ENCODE results near the gene AHRR.
"Not testable (repeated sequence)": the region's sequence is repeated elsewhere in the genome, so short reads cannot be mapped to it uniquely, and the experiment has no call there.

AHRR gene

DNA sequence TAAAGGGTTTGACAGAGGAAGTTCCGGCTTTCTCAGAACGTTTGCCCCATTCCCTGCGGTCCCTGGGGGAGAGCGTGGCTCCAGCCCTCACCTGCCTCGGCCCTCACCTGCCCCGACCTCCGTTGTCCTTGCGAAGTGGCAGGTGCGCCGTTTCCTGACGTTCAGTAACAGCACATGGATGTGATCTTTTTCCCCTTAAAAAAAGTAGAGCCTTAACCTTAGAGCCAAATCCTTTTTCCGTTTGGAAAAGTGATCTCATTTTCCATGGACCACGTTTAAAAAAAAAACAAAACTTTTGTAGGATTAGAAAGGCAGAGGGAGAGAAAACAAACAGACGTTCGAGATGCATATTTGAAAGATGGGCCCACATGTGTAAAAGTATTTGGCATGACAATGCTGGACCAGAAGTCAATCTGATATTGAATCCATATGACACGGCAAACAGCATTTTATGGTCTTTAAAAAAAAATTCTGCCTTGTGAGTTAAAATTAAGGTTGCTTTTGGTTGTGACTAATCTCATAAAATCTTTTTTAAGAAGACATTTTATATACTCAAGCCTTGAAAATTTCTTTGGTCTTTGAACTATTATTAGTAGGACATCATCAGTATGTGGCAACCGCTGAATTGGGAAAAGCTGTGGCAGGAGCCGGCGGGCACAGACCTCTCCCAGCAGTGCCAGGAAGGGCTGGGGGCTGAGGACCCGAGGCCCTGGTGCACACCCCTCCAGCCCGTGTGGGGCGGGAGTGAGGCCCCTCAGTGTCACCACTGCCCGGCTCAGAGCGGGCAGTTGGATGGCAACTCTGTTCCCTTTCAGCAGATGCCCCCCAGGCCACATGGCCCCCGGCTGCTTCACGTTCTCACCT is 79.0 kb downstream of the AHRR start:
- Histone ChIP-seq H3K27ac (peak overlapping the region in 20 of 21 experiments; percentile 24 to 97 (median 77)), H3K4me3 (peak overlapping the region in 2 of 7 experiments; percentile 3 to 6)

DNA sequence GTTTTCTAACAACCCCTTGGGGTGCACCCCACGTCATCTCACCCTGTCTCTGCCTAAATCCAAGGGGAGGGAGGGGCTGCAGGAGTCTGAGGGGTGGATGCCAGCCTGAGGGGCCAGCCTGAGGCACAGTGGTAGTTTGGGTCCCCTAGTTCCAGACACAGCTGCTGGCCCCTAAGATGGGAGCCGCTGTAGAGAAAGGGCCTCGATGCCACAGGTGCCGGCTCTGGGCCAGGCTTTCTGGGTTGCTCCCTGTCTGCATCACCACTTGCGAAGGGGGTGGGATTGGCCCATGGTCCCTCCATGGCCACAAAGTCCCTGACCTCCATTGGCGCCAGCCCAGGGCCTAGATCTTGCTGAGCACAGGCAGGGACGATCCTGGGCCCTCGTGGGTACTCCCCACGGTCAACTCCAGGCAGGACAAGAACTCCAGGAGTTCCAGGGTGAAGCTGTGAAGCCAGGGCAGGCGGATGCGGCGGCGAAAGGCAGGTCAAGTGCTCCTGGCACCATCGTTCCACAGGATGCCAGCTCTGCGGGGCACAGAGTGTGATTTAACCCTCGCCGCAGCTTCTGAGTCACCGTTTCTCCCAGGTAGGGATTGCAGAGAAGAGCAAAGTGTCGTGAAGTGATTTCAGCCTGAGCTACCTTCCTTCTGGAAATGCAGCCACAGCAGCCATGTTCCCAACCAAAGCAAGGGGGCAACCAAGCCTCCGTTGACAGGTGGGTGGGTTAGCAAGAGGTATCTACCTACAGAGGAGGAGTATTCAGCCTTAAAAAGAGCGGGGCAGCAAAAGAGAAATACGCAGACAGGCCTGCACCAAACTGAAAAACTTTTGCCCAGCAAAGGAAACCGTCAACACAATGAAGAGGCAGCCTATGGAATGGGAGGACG is 79.9 kb downstream of the AHRR start:
- Histone ChIP-seq H3K4me3 (no peak overlapping the region), H3K27ac (peak overlapping the region in 15 of 21 experiments; percentile 24 to 97 (median 75))

DNA sequence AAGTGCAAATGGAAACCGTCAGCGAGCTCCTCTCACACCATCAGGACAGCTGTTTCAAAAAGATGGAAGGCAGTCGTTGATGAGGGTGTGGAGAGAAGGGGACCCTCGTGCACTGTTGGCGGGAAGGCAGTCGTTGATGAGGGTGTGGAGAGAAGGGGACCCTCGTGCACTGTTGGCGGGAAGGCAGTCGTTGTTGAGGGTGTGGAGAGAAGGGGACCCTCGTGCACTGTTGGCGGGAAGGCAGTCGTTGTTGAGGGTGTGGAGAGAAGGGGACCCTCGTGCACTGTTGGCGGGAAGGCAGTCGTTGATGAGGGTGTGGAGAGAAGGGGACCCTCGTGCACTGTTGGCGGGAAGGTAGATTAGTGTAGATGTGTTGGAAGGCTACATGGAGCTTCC is 80.7 kb downstream of the AHRR start:
- not testable (repeated sequence) for H3K4me3 ChIP-seq

DNA sequence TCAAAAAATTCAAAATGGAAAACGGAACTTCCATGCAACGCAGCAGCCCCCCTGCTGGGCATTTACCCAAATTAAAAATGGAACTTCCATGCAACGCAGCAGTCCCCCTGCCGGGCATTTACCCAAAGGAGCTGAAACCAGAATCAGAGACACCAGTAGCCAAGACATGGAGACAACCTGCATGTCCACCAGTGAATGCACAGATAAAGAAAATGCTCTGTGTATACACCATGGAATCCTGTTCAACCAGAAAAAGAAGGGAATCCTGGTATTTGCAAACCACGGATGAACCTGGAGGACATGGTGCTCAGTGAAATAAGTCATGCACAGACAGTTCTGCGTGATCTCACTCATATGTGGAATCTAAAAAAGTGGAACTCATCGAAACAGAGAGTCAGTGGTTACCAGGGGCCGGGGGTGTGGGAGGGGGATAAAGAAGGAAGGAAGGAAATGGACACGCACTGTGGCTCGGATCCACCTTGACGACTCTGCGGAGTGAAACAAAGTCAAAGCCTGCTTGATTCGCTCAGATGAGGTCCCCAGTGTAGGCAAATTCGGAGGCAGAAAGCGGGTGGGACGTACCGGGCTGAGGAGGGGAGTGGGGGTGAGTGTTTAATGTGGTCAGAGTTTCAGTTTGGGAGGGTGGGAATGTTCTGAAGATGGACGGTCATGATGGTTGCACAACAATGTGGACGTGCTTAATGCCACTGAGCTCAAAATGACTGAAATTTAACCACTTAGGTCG is 81.3 kb downstream of the AHRR start:
- Histone ChIP-seq H3K27ac (peak overlapping the region in 2 of 21 experiments; percentile 1 to 3), H3K4me3 (no peak overlapping the region)

More for the DNA sequence above, 80.7 kb downstream of the AHRR start:
- H3K27ac ChIP-seq: peak overlapping the region in 2 of 21 experiments; percentile 90 to 97

DNA sequence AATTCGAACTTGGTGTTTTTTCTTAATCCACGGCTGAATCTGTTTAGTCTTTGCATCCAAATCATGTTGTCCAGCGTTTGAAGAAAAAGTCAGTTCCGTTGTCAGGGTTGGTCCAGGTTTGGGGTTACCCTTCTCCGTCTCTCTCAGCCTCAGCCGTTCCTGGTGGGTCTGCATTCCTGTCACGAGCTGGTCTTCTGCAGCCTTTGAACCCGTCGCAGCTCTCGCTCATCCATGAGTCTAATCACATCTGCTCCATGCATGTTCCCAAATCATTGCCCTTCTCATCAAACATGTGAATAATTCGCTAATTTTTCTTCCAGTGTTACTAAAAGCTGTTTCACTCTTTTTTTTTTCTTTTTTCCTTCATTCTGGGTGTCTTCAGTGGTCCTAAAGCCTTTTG is 82.5 kb downstream of the AHRR start:
- no peak overlapping the region for H3K27ac ChIP-seq
- no peak overlapping the region for H3K4me3 ChIP-seq

DNA sequence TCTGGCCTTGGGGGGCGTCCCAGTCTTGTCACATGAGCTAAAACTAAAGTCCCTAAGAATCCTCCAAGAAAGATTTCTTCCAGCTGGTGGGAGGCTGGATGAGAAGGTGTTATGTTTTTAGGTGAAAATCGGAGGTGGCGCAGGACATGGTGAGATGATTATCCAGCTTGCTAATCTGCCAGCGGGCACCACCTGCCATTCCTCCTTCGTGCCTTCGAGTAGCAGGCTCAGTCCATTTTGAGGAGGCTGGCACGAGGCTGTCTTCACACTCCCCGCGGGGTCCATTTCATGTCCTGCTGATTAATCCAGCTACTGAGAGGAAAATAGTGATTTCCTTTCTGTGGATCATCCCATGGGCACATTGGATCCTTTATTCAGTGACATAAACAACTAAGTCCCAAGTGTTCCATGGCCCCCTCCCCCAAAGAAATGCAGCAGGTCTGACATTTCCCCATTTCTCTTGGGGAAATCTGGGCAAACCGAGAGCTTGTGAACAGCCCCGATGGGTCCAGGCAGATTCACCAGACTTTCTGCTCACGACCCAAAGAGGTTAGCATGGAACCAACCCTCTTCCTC is 83.2 kb downstream of the AHRR start:
- no peak overlapping the region for H3K27ac ChIP-seq
- H3K4me3 ChIP-seq: no peak overlapping the region

DNA sequence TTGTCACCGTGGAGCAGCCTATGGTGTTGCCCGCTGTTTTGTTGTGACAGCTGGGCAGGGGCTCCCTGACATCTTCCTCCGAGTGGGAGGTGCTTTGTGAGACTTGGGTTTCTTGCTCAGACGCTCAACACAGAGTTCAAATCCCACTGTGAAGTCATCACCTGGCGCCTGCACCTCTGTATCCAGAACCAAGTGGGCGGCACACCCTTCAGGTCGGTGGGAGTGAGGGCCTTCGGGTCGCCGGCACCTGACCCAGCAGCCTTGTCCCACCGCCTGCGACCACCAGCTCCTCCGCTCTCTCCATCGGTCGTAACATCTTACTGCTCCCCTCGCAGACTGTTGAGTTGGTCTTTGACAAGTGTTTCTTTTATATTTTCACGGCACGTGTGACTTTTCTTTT is 83.9 kb downstream of the AHRR start:
- no peak overlapping the region for H3K27ac ChIP-seq
- H3K4me3 ChIP-seq: no peak overlapping the region

DNA sequence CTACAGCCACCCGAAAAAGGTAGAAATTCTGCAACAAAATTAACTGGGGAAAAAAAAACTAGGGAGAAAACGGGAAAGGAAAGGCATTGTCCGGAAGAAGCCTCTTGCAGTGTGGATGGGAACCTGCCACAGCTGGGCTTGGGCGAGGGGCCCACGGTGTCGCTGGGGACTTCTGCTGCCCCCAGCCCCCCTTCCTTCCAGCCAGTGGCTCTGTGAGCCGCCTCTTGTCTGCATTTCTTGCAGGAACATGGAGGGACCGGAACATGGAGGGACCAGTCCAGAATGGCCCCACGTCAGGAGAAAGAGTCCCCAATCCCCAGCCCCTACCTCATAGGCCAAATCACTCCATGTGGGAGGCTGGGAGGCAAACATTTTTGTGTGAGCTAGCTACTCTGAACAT is 84.5 kb downstream of the AHRR start:
- Histone ChIP-seq H3K4me3 (no peak overlapping the region), H3K27ac (no peak overlapping the region)

DNA sequence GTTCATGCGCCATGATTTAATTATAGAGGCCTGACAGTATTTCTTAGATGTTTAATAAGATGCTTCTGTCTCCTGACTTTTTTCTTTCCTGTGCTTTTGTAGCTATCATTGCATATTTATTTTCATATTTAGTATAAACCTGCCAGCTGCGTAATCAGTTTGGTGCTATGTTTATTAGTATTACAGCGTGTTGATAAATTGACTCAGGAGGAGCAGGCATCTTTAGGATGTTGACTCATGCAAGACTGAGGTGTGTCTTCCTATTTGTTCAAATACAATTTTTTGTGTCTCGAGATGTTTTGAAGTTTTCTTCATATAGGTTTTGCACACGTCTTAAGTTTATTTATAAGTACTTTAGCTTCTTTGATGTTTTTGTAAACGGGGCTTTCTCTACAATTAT is 85.5 kb downstream of the AHRR start:
- Histone ChIP-seq H3K4me3 (no peak overlapping the region), H3K27ac (no peak overlapping the region)

DNA sequence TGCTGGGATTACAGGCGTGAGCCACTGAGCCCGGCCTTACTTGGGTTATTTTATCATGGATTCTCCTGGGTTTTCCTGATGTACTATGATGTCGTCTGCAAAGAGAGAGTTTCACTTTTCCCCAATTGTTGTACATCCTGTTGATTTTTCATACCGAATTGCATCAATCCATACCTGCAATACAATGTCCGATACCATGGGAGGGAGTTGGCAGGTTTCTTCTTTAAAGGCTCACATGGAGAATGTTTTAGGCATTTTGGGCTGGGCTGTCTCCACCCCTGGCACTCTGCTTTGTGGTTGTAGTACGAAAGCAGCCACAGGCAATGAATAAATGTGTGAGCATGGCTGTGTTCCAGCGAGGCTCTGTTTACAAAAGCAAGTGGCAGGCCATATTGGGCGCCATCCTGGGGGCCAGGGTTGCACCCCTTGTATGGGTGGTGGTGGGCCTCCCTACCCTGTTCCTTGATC is 86.3 kb downstream of the AHRR start:
- Histone ChIP-seq H3K27ac (no peak overlapping the region), H3K4me3 (no peak overlapping the region)

DNA sequence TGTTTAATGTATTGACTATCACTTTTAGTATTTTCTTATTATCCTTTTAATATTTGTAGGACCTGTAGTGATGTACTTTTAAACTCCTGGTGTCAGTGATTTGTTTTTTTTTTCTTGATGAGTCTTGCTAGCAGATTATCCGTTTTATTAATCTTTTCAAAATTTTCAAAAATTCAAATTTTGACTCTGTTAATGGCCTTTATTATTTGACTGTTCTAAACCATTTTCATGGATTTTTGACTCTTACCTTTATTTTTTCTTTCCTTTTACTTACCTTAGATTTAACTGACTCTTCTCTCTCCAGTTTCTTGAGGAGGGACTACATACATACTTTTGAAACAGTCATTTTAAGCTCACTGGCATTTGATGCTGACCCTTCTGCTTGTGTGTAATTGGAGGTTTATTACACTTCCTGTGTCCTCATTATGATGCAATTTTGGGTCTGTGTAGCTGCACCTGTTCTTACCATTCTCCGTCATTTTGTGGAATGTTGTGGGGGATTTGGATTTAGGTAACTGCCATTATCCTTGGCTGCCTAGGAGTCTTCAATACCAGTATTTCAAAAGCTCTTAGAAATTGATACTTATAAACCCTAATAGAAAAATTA is 89.5 kb downstream of the AHRR start:
- no peak overlapping the region for H3K4me3 ChIP-seq
- H3K27ac ChIP-seq: no peak overlapping the region

DNA sequence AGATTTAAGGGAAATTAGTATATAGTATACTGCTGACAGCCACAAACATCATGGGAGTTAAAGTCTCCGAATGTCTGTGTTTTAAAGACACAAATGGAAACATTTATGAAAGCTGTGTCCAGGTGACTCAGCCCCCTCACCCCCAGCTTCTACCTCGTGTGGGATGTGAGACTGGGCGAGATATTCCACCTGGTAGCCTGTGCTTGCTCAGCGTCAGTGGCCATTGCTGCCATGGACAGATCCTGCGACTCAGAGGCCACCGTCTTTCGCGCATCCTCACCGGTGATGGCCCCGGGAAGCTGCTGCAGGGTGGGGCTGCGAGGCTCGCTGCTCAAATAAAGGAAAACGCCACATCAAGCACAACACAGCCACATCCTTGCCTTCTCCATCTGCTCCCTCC is 90.2 kb downstream of the AHRR start:
- no peak overlapping the region for H3K27ac ChIP-seq
- H3K4me3 ChIP-seq: no peak overlapping the region

DNA sequence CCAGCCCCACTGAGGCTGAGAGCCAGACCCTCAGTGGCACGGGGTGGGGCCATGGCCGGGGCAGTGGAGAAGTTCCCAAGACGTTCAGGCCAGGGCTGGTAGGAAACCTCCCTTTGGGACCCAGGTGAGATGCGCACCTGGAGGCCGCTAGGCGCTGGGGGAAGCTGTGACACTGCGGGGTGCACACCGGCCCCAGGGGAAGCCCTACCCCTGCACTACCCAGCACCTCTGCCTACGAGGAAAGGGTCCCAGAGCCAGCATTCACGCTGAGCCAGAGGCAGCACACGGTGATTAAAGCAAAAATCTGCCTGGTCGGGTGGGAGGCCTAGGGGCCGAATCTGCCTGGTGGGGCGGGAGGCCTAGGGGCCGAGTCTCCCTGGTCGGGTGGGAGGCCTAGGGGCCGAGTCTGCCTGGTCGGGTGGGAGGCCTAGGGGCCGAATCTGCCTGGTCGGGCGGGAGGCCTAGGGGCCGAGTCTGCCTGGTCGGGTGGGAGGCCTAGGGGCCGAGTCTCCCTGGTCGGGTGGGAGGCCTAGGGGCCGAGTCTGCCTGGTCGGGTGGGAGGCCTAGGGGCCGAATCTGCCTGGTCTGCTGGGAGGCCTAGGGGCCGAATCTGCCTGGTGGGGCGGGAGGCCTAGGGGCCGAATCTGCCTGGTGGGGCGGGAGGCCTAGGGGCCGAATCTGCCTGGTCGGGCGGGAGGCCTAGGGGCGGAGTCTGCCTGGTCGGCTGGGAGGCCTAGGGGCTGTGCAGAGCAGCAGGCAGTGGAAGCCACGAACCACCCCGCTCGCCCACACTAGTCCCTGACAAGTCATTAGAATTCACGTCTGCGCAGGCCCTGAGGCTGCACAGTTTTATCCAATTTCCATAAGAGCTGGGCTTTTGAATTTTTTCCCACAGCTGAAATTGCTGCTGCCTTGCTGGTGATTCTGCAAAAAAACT is 93.7 kb downstream of the AHRR start:
- H3K27ac ChIP-seq: peak overlapping the region in 11 of 21 experiments; percentile 1 to 77 (median 46)
- H3K4me3 ChIP-seq: not testable (repeated sequence)

DNA sequence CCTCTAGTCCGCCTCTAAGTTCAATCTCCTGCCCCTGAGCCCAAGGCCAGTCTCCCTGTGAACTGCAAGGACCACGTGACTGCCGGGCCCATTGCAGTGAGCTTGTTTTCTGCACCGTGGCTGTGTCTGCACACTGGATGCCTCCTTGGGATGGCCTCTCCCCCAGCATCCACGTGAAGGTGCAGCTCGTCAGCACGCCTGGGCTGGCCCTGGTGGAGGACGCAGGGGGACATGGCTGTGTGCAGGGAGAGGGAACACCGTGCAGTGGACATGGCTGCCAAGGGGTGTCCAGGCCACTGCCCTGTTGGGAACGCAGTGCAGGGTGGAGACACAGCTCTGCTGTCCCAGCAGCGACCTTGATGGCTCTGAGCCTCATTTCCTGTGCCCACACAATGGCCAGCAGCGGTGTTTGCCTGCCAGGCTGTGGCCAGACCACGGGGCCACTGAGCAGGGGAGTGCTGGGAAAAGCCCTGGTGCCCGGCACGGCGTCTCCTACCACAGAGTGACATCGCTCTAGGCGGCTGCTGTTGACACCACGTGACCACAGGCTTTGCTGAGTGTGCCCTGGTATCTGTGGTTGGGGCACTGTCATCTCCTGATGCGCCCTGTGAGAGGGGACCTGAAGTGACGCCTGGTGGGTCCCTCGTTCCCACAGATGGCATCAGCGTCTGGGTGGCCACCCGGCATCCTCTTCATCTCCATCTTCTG is 94.6 kb downstream of the AHRR start:
- peak overlapping the region in 8 of 21 experiments; percentile 28 to 77 (median 50) for H3K27ac ChIP-seq
- no peak overlapping the region for H3K4me3 ChIP-seq

DNA sequence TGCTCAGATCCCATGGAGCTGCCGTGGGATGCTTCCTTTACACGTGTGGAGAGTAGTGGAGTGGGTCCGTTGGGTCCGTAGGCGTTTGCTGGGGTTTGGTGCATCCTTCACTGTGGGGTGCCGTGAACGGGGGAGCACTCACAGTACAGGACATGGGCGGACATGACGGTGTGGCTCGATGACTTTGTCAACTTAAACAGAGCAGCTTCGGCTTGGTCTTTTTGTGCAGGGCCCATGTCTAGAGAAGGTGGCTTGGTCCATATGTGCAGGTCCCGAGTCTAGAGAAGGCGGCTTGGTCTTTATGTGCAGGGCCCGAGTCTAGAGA is 95.1 kb downstream of the AHRR start:
- H3K4me3 ChIP-seq: no peak overlapping the region
- H3K27ac ChIP-seq: peak overlapping the region in 3 of 21 experiments; percentile 58 to 77 (median 72)

DNA sequence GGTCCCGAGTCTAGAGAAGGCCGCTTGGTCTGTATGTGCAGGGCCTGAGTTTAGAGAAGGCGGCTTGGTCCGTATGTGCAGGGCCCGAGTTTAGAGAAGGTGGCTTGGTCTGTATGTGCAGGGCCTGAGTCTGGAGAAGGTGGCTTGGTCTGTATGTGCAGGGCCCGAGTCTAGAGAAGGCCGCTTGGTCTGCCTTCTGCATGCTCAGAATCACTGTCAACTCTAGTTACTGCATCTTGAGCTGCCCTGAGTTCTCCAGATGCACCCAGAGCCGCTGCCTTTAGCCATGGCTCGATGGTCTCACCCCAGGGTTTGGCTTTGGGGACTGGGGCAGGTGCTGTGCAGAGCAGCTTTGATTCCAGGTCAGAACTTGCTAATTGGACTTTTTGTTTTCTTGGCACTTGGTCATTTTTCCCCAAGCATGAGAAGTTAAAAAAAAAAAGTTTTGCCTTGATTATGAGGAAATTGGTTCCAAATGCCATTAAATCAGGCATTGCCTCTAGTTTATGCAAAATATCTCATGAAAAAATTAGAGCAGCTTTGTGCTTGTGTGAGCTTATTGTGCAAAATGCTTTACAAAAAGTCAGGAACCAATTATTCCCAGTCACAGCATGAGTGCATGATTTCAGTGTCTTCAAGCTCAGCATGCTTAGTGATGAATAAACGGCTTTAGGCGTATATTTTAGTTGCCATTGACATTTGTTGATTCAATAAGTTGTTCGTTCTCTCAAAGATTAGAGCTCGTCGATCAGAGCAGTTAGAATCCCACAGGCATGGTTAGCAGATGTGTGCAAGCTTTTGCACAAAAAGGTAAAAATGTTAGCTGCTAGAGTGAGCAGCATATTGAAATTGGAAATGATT is 96.0 kb downstream of the AHRR start:
- peak overlapping the region in 6 of 21 experiments; percentile 22 to 72 (median 56) for H3K27ac ChIP-seq
- no peak overlapping the region for H3K4me3 ChIP-seq
